Endothelial cell of umbilical vein (primary cell): ENCODE measurements around the gene TIMM17A. TPM values are rescaled to one million over a fixed set of nuclear protein-coding genes. Genes with fewer than 3 reads are reported as not detected.

ENCODE experiments used
- BruUV-seq: library from RNA; stranded (reverse); fragments of 400-500 nt; replicated peaks from 2 replicates; lab custom pipeline; 2021; lab: Mats Ljungman, UMichigan
- CTCF ChIA-PET: fragments of 300-600, 350-600 bp; sonication (Branson Sonifier 250); formaldehyde crosslinking; loops from one replicate; lab custom pipeline; 2021; ENCODE audit warnings: antibody characterized with exemption, inconsistent platforms; lab: Charles Lee
- POLR2A ChIA-PET: fragments of 300-600, 350-600 bp; sonication (Branson Sonifier 250); formaldehyde crosslinking; loops from one replicate; lab custom pipeline; 2021; ENCODE audit warnings: antibody characterized with exemption, inconsistent platforms; lab: Charles Lee
- DNase-seq: peaks from one replicate; pipeline ENCODE4 v3.0.0-alpha.2; 2011; ENCODE audit warnings: low read depth, low spot score
- FAIRE-seq: peaks from 2 replicates; lab custom pipeline; 2011; peaks lifted over from hg19 to GRCh38; lab: Jason Lieb, UNC
- H2AFZ ChIP-seq: 2 replicates; pipeline ENCODE4 v1.6.0; 2012; ENCODE audit warnings: low read depth, low read length, control low read depth, inconsistent platforms
- H3K27ac ChIP-seq: 2 replicates; pipeline ENCODE4 v1.5.1; 2011; ENCODE audit warnings: low read depth, mild to moderate bottlenecking, control low read depth, low read length, moderate library complexity; ENCODE audit not compliant: insufficient read depth
- H3K27me3 ChIP-seq, 2 experiments: 2 replicates each; pipeline versions ENCODE4 v1.6.0 to v1.6.1; 2011; ENCODE audit warnings: low read length in 2 of 2, mixed read lengths in 1 of 2; ENCODE audit not compliant: control insufficient read depth in 2 of 2, insufficient read depth in 2 of 2
- H3K36me3 ChIP-seq, 2 experiments: 2 replicates in 1 of 2; 3 replicates in 1 of 2; pipeline ENCODE4 v1.5.1; 2011; ENCODE audit warnings: low read length in 2 of 2, mild to moderate bottlenecking in 1 of 2, moderate library complexity in 1 of 2; ENCODE audit not compliant: control insufficient read depth in 2 of 2, insufficient read depth in 2 of 2; ENCODE audit errors: extremely low read depth in 1 of 2
- H3K4me1 ChIP-seq: 3 replicates; pipeline ENCODE4 v1.5.1; 2011; ENCODE audit warnings: mild to moderate bottlenecking, low read length; ENCODE audit not compliant: control insufficient read depth, insufficient read depth; ENCODE audit errors: extremely low read depth
- H3K4me2 ChIP-seq: 2 replicates; pipeline ENCODE4 v1.6.1; 2011; ENCODE audit warnings: low read length, control low read depth, mixed read lengths; ENCODE audit not compliant: insufficient read depth
- H3K4me3 ChIP-seq, 3 experiments: fragments of 200-600 bp in 1 of 3; sonication (generic), shearing (Covaris generic) in 1 of 3; replicated peaks in 1 of 3; 2 replicates each; pipeline ENCODE4 v1.5.1; 2011 to 2016; ENCODE audit warnings: control low read depth in 3 of 3, low read length in 3 of 3, mild to moderate bottlenecking in 2 of 3, inconsistent platforms in 1 of 3, low read depth in 1 of 3, moderate library complexity in 1 of 3; ENCODE audit not compliant: insufficient read depth in 1 of 3
- H3K79me2 ChIP-seq: 2 replicates; pipeline ENCODE4 v1.6.0; 2012; ENCODE audit warnings: low read length, inconsistent platforms; ENCODE audit not compliant: control insufficient read depth, insufficient read depth
- H3K9ac ChIP-seq: replicated peaks from 2 replicates; pipeline ENCODE3; 2011; ENCODE audit warnings: low read length, control low read depth; ENCODE audit not compliant: insufficient read depth; ENCODE audit errors: extremely low read depth
- H3K9me1 ChIP-seq: replicated peaks from 3 replicates; pipeline ENCODE4 v1.6.0; 2011; ENCODE audit warnings: mild to moderate bottlenecking, low read length; ENCODE audit not compliant: control insufficient read depth, insufficient read depth; ENCODE audit errors: extremely low read depth
- H3K9me3 ChIP-seq: replicated peaks from 2 replicates; pipeline ENCODE4 v1.5.1; 2012; ENCODE audit warnings: low read length, inconsistent platforms; ENCODE audit not compliant: control insufficient read depth, insufficient read depth
- H4K20me1 ChIP-seq: replicated peaks from 2 replicates; pipeline ENCODE3; 2011; ENCODE audit warnings: mild to moderate bottlenecking, low read length; ENCODE audit not compliant: control insufficient read depth, insufficient read depth; ENCODE audit errors: extremely low read depth
- CTCF ChIP-seq, 2 donors: IDR thresholded peaks; 1 replicate in 1 of 2; 2 replicates in 1 of 2; pipeline ENCODE4 v1.5.1; 2011; ENCODE audit warnings: low read length in 2 of 2, mild to moderate bottlenecking in 2 of 2, moderate library complexity in 2 of 2, control low read depth in 1 of 2, inconsistent platforms in 1 of 2, low read depth in 1 of 2; ENCODE audit not compliant: insufficient read depth in 1 of 2; ENCODE audit errors: extremely low read depth in 1 of 2
- EZH2 ChIP-seq: IDR thresholded peaks from 2 replicates; pipeline ENCODE4 v1.6.1; 2012; ENCODE audit warnings: borderline replicate concordance, low read depth, mild to moderate bottlenecking, moderate library complexity, low read length, inconsistent platforms; ENCODE audit not compliant: severe bottlenecking
- FOS ChIP-seq: IDR thresholded peaks from 2 replicates; pipeline ENCODE4 v1.6.1; 2011; ENCODE audit warnings: mild to moderate bottlenecking, low read length, moderate library complexity, borderline replicate concordance; ENCODE audit not compliant: insufficient read depth
- GATA2 ChIP-seq: IDR thresholded peaks from 2 replicates; pipeline ENCODE4 v1.7.0; 2011; ENCODE audit warnings: low read depth, mild to moderate bottlenecking, moderate library complexity, mixed read lengths, low read length; ENCODE audit not compliant: insufficient read length, insufficient read depth
- JUN ChIP-seq: IDR thresholded peaks from 2 replicates; pipeline ENCODE4 v1.6.1; 2011; ENCODE audit warnings: borderline replicate concordance, low read depth; ENCODE audit not compliant: insufficient read length, insufficient read depth
- MAX ChIP-seq: IDR thresholded peaks from 2 replicates; pipeline ENCODE4 v1.6.1; 2011; ENCODE audit not compliant: insufficient read depth, insufficient read length
- MYC ChIP-seq: IDR thresholded peaks from one replicate; pipeline ENCODE4 v1.6.1; 2011; ENCODE audit warnings: mild to moderate bottlenecking, low read depth, low read length
- POLR2A ChIP-seq: IDR thresholded peaks from 2 replicates; pipeline ENCODE4 v1.6.1; 2012; ENCODE audit warnings: low read depth, mild to moderate bottlenecking, control low read depth, low read length
- POLR2AphosphoS5 ChIP-seq: IDR thresholded peaks from 2 replicates; pipeline ENCODE4 v1.6.1; 2012; ENCODE audit warnings: low read depth, mild to moderate bottlenecking, control low read depth, low read length, moderate library complexity; ENCODE audit not compliant: insufficient read depth
- dilution Hi-C: fragments of 300-500 bp; cut with MboI; formaldehyde crosslinking; loops from one replicate; pipeline ENCODE4 v1.15.0; 2019; ENCODE audit warnings: low sequenced_read_pairs; ENCODE audit not compliant: extremely low pct_ligation_motif_present
- intact Hi-C: fragments of 100-400 bp; cut with micrococcal nuclease; formaldehyde crosslinking; loops from one replicate; pipeline ENCODE4 v1.10.0; 2022
- polyA plus RNA-seq, 4 experiments: library from polyadenylated mRNA; depleted of rRNA in 3 of 4; stranded (reverse) in 3 of 4; unstranded in 1 of 4; fragments of >200 nt; gene quantifications; 2 replicates each; pipeline versions ENCODE4 v1.2.1 to v1.2.3, GENCODE V29; 2011 to 2012; ENCODE audit warnings: missing spikeins in 1 of 4
- total RNA-seq: library from RNA; stranded (reverse); gene quantifications from 2 replicates; pipeline ENCODE4 v1.2.3, GENCODE V29; 2021

The TIMM17A gene
- total and polyA plus RNA-seq, 2 donors (not counting 3 experiments of a cell fraction or from before 2014, with no cell fraction given) = 57.9 to 105 TPM

- peaks cover 2% of the 10 kb centered on the region for H3K4me1 ChIP-seq
- no peak overlapping the region for H3K4me3 ChIP-seq
- H3K27me3 ChIP-seq = no peaks in the 10 kb centered on the region
- ChIA-PET CTCF (interaction anchor here (1.5 to 2.4 kb wide), 3 partner anchors 9 to 93 kb away, joined by 3 to 12 read pairs (median 6); no protein-coding TSS in a partner anchor), POLR2A (no interaction called here)
- no peaks in the 10 kb centered on the region for H3K9me3 ChIP-seq
- FAIRE-seq (no peak), DNase-seq (no peak)
- intact Hi-C loops = no loop called here
- dilution Hi-C loops = no loop called here
- no peaks in the 10 kb centered on the region for H4K20me1 ChIP-seq
- BruUV-seq = no TSS peak
- H2AFZ ChIP-seq = no peak overlapping the region
- peaks cover 19% of the 10 kb centered on the region for H3K79me2 ChIP-seq
- no peaks in the 10 kb centered on the region for H3K9me1 ChIP-seq
- no peak overlapping the region for H3K9ac ChIP-seq
- H3K4me2 ChIP-seq = no peak overlapping the region
- TF ChIP-seq MAX (no peak), GATA2 (no peak), FOS (no peak), POLR2AphosphoS5 (no peak), CTCF (IDR thresholded peaks at IDR 0.05; ENCODE audit: extremely low read depth in 1 of 2, insufficient read depth in 1 of 2, low read depth in 1 of 2, low read length in 2 of 2) (no peak), JUN (no peak), POLR2A (no peak), EZH2 (no peak), MYC (no peak)
- no peak overlapping the region for H3K27ac ChIP-seq
- H3K36me3 ChIP-seq = peaks cover 5 to 10% of the 10 kb centered on the region in 2 experiments
Observed at GRCh38 chr1:201988601-201989000, 33.3 kb downstream of the TIMM17A start.
